AG10803 (cell line): ENCODE results near the gene CNST.
A peak's percentile ranks its signal among the peaks of the same experiment; 100 is the strongest.
"Not testable (repeated sequence)": the region's sequence is repeated elsewhere in the genome, so short reads cannot be mapped to it uniquely, and the experiment has no call there.

Experiments used
- DNase-seq: peaks from one replicate; pipeline ENCODE4 v3.0.0; 2010; ENCODE audit warnings: low read depth
- H3K4me3 ChIP-seq: 2 replicates; pipeline ENCODE4 v1.5.1; 2011; ENCODE audit warnings: mild to moderate bottlenecking, low read length, control low read depth
- CTCF ChIP-seq: conservative IDR thresholded peaks from 2 replicates; pipeline ENCODE4 v1.5.1; 2011; ENCODE audit warnings: mild to moderate bottlenecking, low read length, control low read depth, inconsistent platforms

CNST gene

GRCh38 chr1:246681900-246682895 is 115.9 kb downstream of the CNST start:
- no peak overlapping the region for H3K4me3 ChIP-seq
- DNase-seq = no peak
- TF ChIP-seq CTCF = no peak

GRCh38 chr1:246683521-246683920 is 117.3 kb downstream of the CNST start:
- no peak overlapping the region for H3K4me3 ChIP-seq
- no peak for DNase-seq
- TF ChIP-seq CTCF = no peak

DNA sequence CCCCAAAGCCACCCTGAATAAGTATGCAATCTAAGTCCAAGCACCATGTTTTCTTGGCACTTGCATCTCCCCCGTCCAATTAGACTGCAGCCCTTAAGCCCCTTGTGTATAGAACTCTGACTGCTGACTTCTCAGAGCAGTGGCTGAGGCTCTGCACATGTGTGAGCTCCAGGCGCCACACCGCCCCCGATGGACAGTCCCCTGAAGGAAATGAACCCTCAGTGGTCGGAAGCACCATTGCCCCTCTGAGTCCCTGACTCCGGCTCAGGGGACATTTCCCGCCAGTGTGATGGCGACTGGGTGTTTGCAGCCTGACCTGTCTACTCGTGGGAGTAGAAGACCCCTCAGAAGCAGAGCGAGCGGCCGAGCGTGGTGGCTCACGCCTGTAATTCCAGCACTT is 120.7 kb downstream of the CNST start:
- no peak overlapping the region for H3K4me3 ChIP-seq
- no peak for DNase-seq
- no peak for TF ChIP-seq CTCF

GRCh38 chr1:246689409-246690008 is 123.3 kb downstream of the CNST start:
- peak; percentile 72 for DNase-seq
- TF ChIP-seq CTCF = peak; percentile 91
- peak overlapping the region; percentile 50 for H3K4me3 ChIP-seq

DNA sequence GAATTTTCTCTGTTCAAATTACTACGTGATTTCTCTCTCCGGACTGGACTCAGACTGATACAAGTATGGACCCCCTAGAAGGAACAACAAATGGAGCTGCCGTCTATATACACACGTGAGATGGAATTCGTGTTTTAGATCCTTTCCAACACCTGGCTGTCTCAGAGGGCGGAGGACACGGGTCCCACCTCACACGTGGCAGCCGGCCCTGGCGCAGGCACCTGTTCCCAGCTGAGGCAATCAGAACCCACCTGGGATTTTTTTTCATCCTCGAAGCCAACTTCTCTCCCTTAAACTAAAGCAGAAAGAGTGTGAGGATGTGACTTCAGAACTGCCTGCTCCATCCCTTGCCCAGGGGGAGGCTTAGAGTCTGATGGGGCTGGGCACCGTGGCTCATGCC is 123.8 kb downstream of the CNST start:
- H3K4me3 ChIP-seq = no peak overlapping the region
- no peak for TF ChIP-seq CTCF
- no peak for DNase-seq

- no peak overlapping the region for H3K4me3 ChIP-seq
- TF ChIP-seq CTCF = no peak
- DNase-seq = peak; percentile 32
Observed at GRCh38 chr1:246691622-246692495, 125.6 kb downstream of the CNST start.

- H3K4me3 ChIP-seq, DNase-seq: not testable (repeated sequence)
Observed at GRCh38 chr1:246694213-246694895, 128.1 kb downstream of the CNST start.
